H9 (cell line): Measurements from ENCODE around the gene CTNNBL1. TPM values are rescaled to one million over a fixed set of nuclear protein-coding genes. Genes with fewer than 3 reads are reported as not detected.

Source experiments
- DNase-seq: peaks from one replicate; pipeline ENCODE4 v3.0.0-alpha.2; 2017
- H2AFZ ChIP-seq: one replicate; pipeline ENCODE4 v1.6.1; 2013; ENCODE audit warnings: mild to moderate bottlenecking, low read length, control low read depth, moderate library complexity
- H2AK5ac ChIP-seq: 2 replicates; pipeline ENCODE4 v1.6.1; 2013; ENCODE audit warnings: low read length, control low read depth, mixed read lengths; ENCODE audit not compliant: insufficient read length
- H2BK120ac ChIP-seq: one replicate; pipeline ENCODE4 v1.6.1; 2013; ENCODE audit warnings: low read depth, mild to moderate bottlenecking, low read length, control low read depth, inconsistent platforms; ENCODE audit not compliant: poor library complexity, severe bottlenecking
- H2BK12ac ChIP-seq: 2 replicates; pipeline ENCODE4 v1.6.1; 2013; ENCODE audit warnings: low read length, control low read depth, mixed read lengths, low read depth; ENCODE audit not compliant: insufficient read length
- H2BK15ac ChIP-seq: 2 replicates; pipeline ENCODE4 v1.6.1; 2013; ENCODE audit warnings: low read depth, low read length, control low read depth
- H2BK20ac ChIP-seq: one replicate; pipeline ENCODE4 v1.6.1; 2013; ENCODE audit warnings: low read depth, mild to moderate bottlenecking, low read length, control low read depth, inconsistent platforms; ENCODE audit not compliant: poor library complexity, severe bottlenecking
- H2BK5ac ChIP-seq: 2 replicates; pipeline ENCODE4 v1.6.1; 2013; ENCODE audit warnings: low read length, control low read depth, mixed read lengths; ENCODE audit not compliant: insufficient read length
- H3K14ac ChIP-seq: 2 replicates; pipeline ENCODE4 v1.6.1; 2013; ENCODE audit warnings: low read length, control low read depth; ENCODE audit not compliant: insufficient read depth
- H3K18ac ChIP-seq: 2 replicates; pipeline ENCODE4 v1.6.1; 2013; ENCODE audit warnings: low read depth, mild to moderate bottlenecking, mixed read lengths, low read length, control low read depth; ENCODE audit not compliant: insufficient read length
- H3K23ac ChIP-seq: 2 replicates; pipeline ENCODE4 v1.6.1; 2013; ENCODE audit warnings: low read length, control low read depth, mixed read lengths, low read depth; ENCODE audit not compliant: insufficient read length
- H3K23me2 ChIP-seq: 2 replicates; pipeline ENCODE4 v1.6.1; 2013; ENCODE audit warnings: low read depth, mild to moderate bottlenecking, mixed read lengths, low read length, control low read depth; ENCODE audit not compliant: insufficient read length, poor library complexity, severe bottlenecking
- H3K27ac ChIP-seq: 2 replicates; pipeline ENCODE4 v1.5.1; 2013; ENCODE audit warnings: low read length, control low read depth, mixed read lengths, low read depth; ENCODE audit not compliant: insufficient read length
- H3K27me3 ChIP-seq: 2 replicates; pipeline ENCODE4 v1.6.1; 2013; ENCODE audit warnings: low read length, control low read depth, inconsistent platforms; ENCODE audit not compliant: insufficient read depth
- H3K4ac ChIP-seq: 2 replicates; pipeline ENCODE4 v1.6.1; 2013; ENCODE audit warnings: low read depth, mild to moderate bottlenecking, control low read depth, inconsistent platforms, low read length, moderate library complexity
- H3K4me1 ChIP-seq: 2 replicates; pipeline ENCODE4 v1.6.1; 2013; ENCODE audit warnings: low read length, control low read depth, inconsistent platforms; ENCODE audit not compliant: insufficient read depth
- H3K4me2 ChIP-seq: 2 replicates; pipeline ENCODE4 v1.6.1; 2013; ENCODE audit warnings: low read length, control low read depth, mixed read lengths; ENCODE audit not compliant: insufficient read length, insufficient read depth
- H3K56ac ChIP-seq: 2 replicates; pipeline ENCODE4 v1.6.1; 2013; ENCODE audit warnings: low read depth, mild to moderate bottlenecking, mixed read lengths, low read length, control low read depth; ENCODE audit not compliant: insufficient read length
- H3K79me1 ChIP-seq: 2 replicates; pipeline ENCODE4 v1.6.1; 2013; ENCODE audit warnings: low read depth, mild to moderate bottlenecking, moderate library complexity, low read length, control low read depth, inconsistent platforms; ENCODE audit not compliant: insufficient read depth, poor library complexity, severe bottlenecking
- H3K79me2 ChIP-seq: 2 replicates; pipeline ENCODE4 v1.6.1; 2013; ENCODE audit warnings: low read length, control low read depth, inconsistent platforms; ENCODE audit not compliant: insufficient read depth
- H3K9ac ChIP-seq: 2 replicates; pipeline ENCODE4 v1.6.1; 2013; ENCODE audit warnings: low read length, control low read depth, mixed read lengths; ENCODE audit not compliant: insufficient read length; ENCODE audit errors: extremely low read depth
- H3K9me3 ChIP-seq: one replicate; pipeline ENCODE4 v1.6.1; 2013; ENCODE audit warnings: low read depth, low read length, inconsistent platforms; ENCODE audit not compliant: control insufficient read depth
- H3T11ph ChIP-seq: one replicate; pipeline ENCODE4 v1.6.1; 2013; ENCODE audit warnings: mild to moderate bottlenecking, low read length, control low read depth, inconsistent platforms
- H4K20me1 ChIP-seq: one replicate; pipeline ENCODE4 v1.6.1; 2013; ENCODE audit not compliant: control insufficient read depth, insufficient read length, insufficient read depth
- H4K5ac ChIP-seq: 2 replicates; pipeline ENCODE4 v1.6.1; 2013; ENCODE audit warnings: low read depth, mild to moderate bottlenecking, mixed read lengths, low read length, control low read depth; ENCODE audit not compliant: insufficient read length
- H4K8ac ChIP-seq: replicated peaks from 2 replicates; pipeline ENCODE4 v1.6.1; 2013; ENCODE audit warnings: low read length, control low read depth, mixed read lengths, low read depth; ENCODE audit not compliant: insufficient read length
- H4K91ac ChIP-seq: 2 replicates; pipeline ENCODE4 v1.6.1; 2013; ENCODE audit warnings: low read depth, mild to moderate bottlenecking, moderate library complexity, mixed read lengths, low read length, control low read depth; ENCODE audit not compliant: insufficient read length
- H3K27ac Mint-ChIP-seq, 3 experiments: 2 replicates in 2 of 3; 3 replicates in 1 of 3; pipeline ENCODE4 v1.8.0; 2020 to 2021; ENCODE audit warnings: mixed read lengths in 3 of 3, mild to moderate bottlenecking in 1 of 3, moderate library complexity in 1 of 3
- H3K27me3 Mint-ChIP-seq: 2 replicates; pipeline ENCODE4 v1.8.0; 2021; ENCODE audit warnings: low read depth, mild to moderate bottlenecking, moderate library complexity, mixed read lengths
- H3K36me3 Mint-ChIP-seq, 3 experiments: 2 replicates in 2 of 3; 3 replicates in 1 of 3; pipeline ENCODE4 v1.8.0; 2020 to 2021; ENCODE audit warnings: low read depth in 3 of 3, mixed read lengths in 3 of 3; ENCODE audit not compliant: insufficient read depth in 1 of 3
- H3K4me1 Mint-ChIP-seq, 2 experiments: 2 replicates each; pipeline ENCODE4 v1.8.0; 2020; ENCODE audit warnings: mixed read lengths in 2 of 2
- H3K4me3 Mint-ChIP-seq, 2 experiments: 2 replicates in 1 of 2; 3 replicates in 1 of 2; pipeline ENCODE4 v1.8.0; 2020 to 2021; ENCODE audit warnings: mild to moderate bottlenecking in 2 of 2, mixed read lengths in 2 of 2, moderate library complexity in 1 of 2
- H3K9me3 Mint-ChIP-seq, 2 experiments: 2 replicates in 1 of 2; 3 replicates in 1 of 2; pipeline ENCODE4 v1.8.0; 2020; ENCODE audit warnings: mild to moderate bottlenecking in 2 of 2, mixed read lengths in 2 of 2, moderate library complexity in 1 of 2
- CTCF ChIP-seq: fragments of 200-600 bp; sonication (generic); conservative IDR thresholded peaks from 3 replicates; pipeline ENCODE4 v1.8.0; 2021; ENCODE audit warnings: antibody characterized with exemption, mild to moderate bottlenecking
- WGBS: extraction: QIAGEN DNeasy Blood & Tissue Kit; methylation state at CpG from one replicate; pipeline ENCODE4 v1.1.7; 2013; ENCODE audit warnings: missing lambda C conversion rate, low lambda C conversion rate, mixed read lengths; ENCODE audit not compliant: insufficient read length; ENCODE audit errors: extremely low coverage; 5-methylcytosine and 5-hydroxymethylcytosine counted together
- total RNA-seq: library from RNA; stranded (reverse); gene quantifications from 2 replicates; pipeline ENCODE4 v1.2.1, GENCODE V29; 2021

CTNNBL1 gene
- total RNA-seq, 1 experiment from 2014 or later, result 67.2 TPM

- H2BK120ac ChIP-seq, result no peak overlapping the region
- no peak for DNase-seq
- H3K79me2 ChIP-seq, result no peaks in the 10 kb centered on the region
- H4K8ac ChIP-seq, result no peak overlapping the region
- H3K56ac ChIP-seq, result no peak overlapping the region
- H3K9me3 ChIP-seq, result no peaks in the 10 kb centered on the region
- H3K27ac Mint-ChIP-seq, result no peak overlapping the region
- H3K36me3 Mint-ChIP-seq, result peaks cover 5 to 20% (median 17%) of the 10 kb centered on the region in 3 experiments; a peak in 5 of 7 replicates
- no peak overlapping the region for H3T11ph ChIP-seq
- no peak overlapping the region for H4K5ac ChIP-seq
- no peaks in the 10 kb centered on the region for H3K79me1 ChIP-seq
- no peak overlapping the region for H2BK12ac ChIP-seq
- H3K4me2 ChIP-seq, result no peak overlapping the region
- no peaks in the 10 kb centered on the region for H3K27me3 ChIP-seq
- no peak overlapping the region for H3K4ac ChIP-seq
- no peak overlapping the region for H3K18ac ChIP-seq
- H3K23ac ChIP-seq, result no peak overlapping the region
- H4K20me1 ChIP-seq, result no peaks in the 10 kb centered on the region
- no peak overlapping the region for H4K91ac ChIP-seq
- no peak overlapping the region for H2AK5ac ChIP-seq
- no peaks in the 10 kb centered on the region for H3K9me3 Mint-ChIP-seq
- H3K27me3 Mint-ChIP-seq, result no peaks in the 10 kb centered on the region
- H3K23me2 ChIP-seq, result no peaks in the 10 kb centered on the region
- H3K4me1 Mint-ChIP-seq, result peaks cover 17% of the 10 kb centered on the region in 2 experiments
- H2BK20ac ChIP-seq, result no peak overlapping the region
- H3K27ac ChIP-seq, result no peak overlapping the region
- no peak overlapping the region for H2AFZ ChIP-seq
- no peak for TF ChIP-seq CTCF
- H3K4me1 ChIP-seq, result no peaks in the 10 kb centered on the region; the same call in 1 of the 2 replicates
- H3K9ac ChIP-seq, result no peak overlapping the region
- WGBS, result no CpG with 5 or more reads among the region's 3 CpGs
- H2BK15ac ChIP-seq, result no peak overlapping the region
- H3K14ac ChIP-seq, result no peak overlapping the region
- no peak overlapping the region for H2BK5ac ChIP-seq
- H3K4me3 Mint-ChIP-seq, result no peak overlapping the region
Measured at GRCh38 chr20:37741055-37741454, 47.2 kb downstream of the CTNNBL1 start.
